K562 (cell line): ENCODE results near the gene FUBP3. TPM values are rescaled to one million over a fixed set of nuclear protein-coding genes. Genes with fewer than 3 reads are reported as not detected.

ENCODE experiments used
- CBX8 ChIP-seq: fragments of 200-600 bp; sonication (generic); IDR thresholded peaks from 2 replicates; pipeline ENCODE4 v1.6.1; 2012; ENCODE audit warnings: borderline replicate concordance, mixed run types, low read depth, mild to moderate bottlenecking, moderate library complexity, mixed read lengths, low read length, control low read depth, inconsistent platforms; ENCODE audit not compliant: poor library complexity, severe bottlenecking; ENCODE audit errors: extremely low read depth
- FOXJ3 ChIP-seq: sonication (generic); formaldehyde crosslinking; IDR thresholded peaks from 2 replicates; pipeline ENCODE4 v1.4.0; 2020; ENCODE audit warnings: mild to moderate bottlenecking, missing genetic modification reagents
- STAT5B ChIP-seq: fragments of 250-450 bp; sonication (Bioruptor Pico); IDR thresholded peaks from 2 replicates; pipeline ENCODE4 v1.8.0; 2021; ENCODE audit warnings: mild to moderate bottlenecking, inconsistent platforms
- polyA plus RNA-seq, 8 experiments: library from polyadenylated mRNA; depleted of rRNA in 4 of 8; stranded (reverse) in 5 of 8; unstranded in 3 of 8; fragments of >200 nt; fragmentation: Nextera tagmentation in 2 of 8; fragmentation: Illumina TruSeq in 1 of 8; extraction: Ambion mirVana in 2 of 8; extraction: Trizol in 1 of 8; gene quantifications; 2 replicates each; pipeline versions ENCODE4 v1.2.1 to v1.2.3, GENCODE V29; 2011 to 2014; ENCODE audit warnings: inconsistent platforms in 1 of 8, missing spikeins in 1 of 8
- total RNA-seq, 7 experiments: library from RNA; depleted of rRNA in 6 of 7; stranded (reverse); fragments of >200 nt in 6 of 7; fragmentation: Illumina TruSeq in 2 of 7; extraction: Trizol in 2 of 7; gene quantifications; 2 replicates each; pipeline versions ENCODE4 v1.2.1 to v1.2.3, GENCODE V29; 2011 to 2021; ENCODE audit warnings: low replicate concordance in 1 of 7
- TF ChIP-seq, protein P1 (sequence below), 3 experiments: fragments of 200-800 bp in 1 of 3; fragments of 250-450 bp in 1 of 3; fragments of 450-650 bp in 1 of 3; sonication (Bioruptor Pico) in 1 of 3; sonication (Bioruptor generic) in 1 of 3; formaldehyde crosslinking in 1 of 3; IDR thresholded peaks; 2 replicates each; pipeline versions ENCODE4 v1.6.1 to v1.8.0; 2016 to 2022; ENCODE audit warnings: mild to moderate bottlenecking in 2 of 3, missing genetic modification characterization in 2 of 3, missing compliant biosample characterization in 1 of 3, moderate library complexity in 1 of 3

The FUBP3 gene
- total and polyA plus RNA-seq, 9 of the 15 experiments (the other 6 are each of a cell fraction or from before 2014, with no cell fraction given): 3.0 to 64.0 (median 48.1) TPM

GRCh38 chr9:130632841-130633240 lies 53.5 kb downstream of the FUBP3 start (continued):
- TF ChIP-seq STAT5B: no peak
- no peak for TF ChIP-seq CBX8
- TF ChIP-seq, protein P1, sequence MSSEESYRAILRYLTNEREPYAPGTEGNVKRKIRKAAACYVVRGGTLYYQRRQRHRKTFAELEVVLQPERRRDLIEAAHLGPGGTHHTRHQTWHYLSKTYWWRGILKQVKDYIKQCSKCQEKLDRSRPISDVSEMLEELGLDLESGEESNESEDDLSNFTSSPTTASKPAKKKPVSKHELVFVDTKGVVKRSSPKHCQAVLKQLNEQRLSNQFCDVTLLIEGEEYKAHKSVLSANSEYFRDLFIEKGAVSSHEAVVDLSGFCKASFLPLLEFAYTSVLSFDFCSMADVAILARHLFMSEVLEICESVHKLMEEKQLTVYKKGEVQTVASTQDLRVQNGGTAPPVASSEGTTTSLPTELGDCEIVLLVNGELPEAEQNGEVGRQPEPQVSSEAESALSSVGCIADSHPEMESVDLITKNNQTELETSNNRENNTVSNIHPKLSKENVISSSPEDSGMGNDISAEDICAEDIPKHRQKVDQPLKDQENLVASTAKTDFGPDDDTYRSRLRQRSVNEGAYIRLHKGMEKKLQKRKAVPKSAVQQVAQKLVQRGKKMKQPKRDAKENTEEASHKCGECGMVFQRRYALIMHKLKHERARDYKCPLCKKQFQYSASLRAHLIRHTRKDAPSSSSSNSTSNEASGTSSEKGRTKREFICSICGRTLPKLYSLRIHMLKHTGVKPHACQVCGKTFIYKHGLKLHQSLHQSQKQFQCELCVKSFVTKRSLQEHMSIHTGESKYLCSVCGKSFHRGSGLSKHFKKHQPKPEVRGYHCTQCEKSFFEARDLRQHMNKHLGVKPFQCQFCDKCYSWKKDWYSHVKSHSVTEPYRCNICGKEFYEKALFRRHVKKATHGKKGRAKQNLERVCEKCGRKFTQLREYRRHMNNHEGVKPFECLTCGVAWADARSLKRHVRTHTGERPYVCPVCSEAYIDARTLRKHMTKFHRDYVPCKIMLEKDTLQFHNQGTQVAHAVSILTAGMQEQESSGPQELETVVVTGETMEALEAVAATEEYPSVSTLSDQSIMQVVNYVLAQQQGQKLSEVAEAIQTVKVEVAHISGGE (CRISPR knock-in tag; IDR thresholded peaks at IDR 0.05): no peak
- TF ChIP-seq FOXJ3 (CRISPR knock-in tag): no peak
- TF ChIP-seq, all 486 proteins: peak for 0
